HEK293 (cell line): ENCODE results near the gene ARHGAP26.

ENCODE experiments used
- CTCF ChIA-PET: fragments of 350-600 bp; formaldehyde crosslinking; extraction: SDS; loops from one replicate; lab custom pipeline; 2021; ENCODE audit warnings: antibody characterized with exemption; lab: Yijun Ruan, JAX
- POLR2A ChIA-PET: fragments of 300-600 bp; formaldehyde crosslinking; extraction: SDS; loops from one replicate; lab custom pipeline; 2020; ENCODE audit warnings: antibody characterized with exemption, inconsistent platforms; lab: Yijun Ruan, JAX
- H3K27ac ChIP-seq: fragments of 200-500 bp; sonication (Bioruptor generic); 2 replicates; pipeline ENCODE4 v1.5.1; 2014; ENCODE audit warnings: low read depth, low read length, control low read depth, inconsistent platforms; ENCODE audit errors: extremely low read depth
- H3K36me3 ChIP-seq, 2 experiments: fragments of 200-500 bp in 1 of 2; sonication (Bioruptor generic) in 1 of 2; 1 replicate in 1 of 2; 2 replicates in 1 of 2; pipeline ENCODE4 v1.5.1; 2014 to 2017; ENCODE audit warnings: inconsistent platforms in 2 of 2, low read length in 2 of 2; ENCODE audit not compliant: control insufficient read depth in 2 of 2, insufficient read depth in 1 of 2
- H3K4me1 ChIP-seq: fragments of 200-500 bp; sonication (Bioruptor generic); 2 replicates; pipeline ENCODE4 v1.5.1; 2014; ENCODE audit warnings: mild to moderate bottlenecking, low read length, inconsistent platforms; ENCODE audit not compliant: control insufficient read depth, insufficient read depth
- H3K4me3 ChIP-seq: 2 replicates; pipeline ENCODE4 v1.5.1; 2011; ENCODE audit warnings: low read depth, mild to moderate bottlenecking, control low read depth, low read length, moderate library complexity
- H3K9me3 ChIP-seq: fragments of 200-500 bp; sonication (Bioruptor generic); 2 replicates; pipeline ENCODE4 v1.5.1; 2014; ENCODE audit warnings: low read depth, low read length, inconsistent platforms; ENCODE audit not compliant: control insufficient read depth, insufficient read depth
- RBAK ChIP-seq: fragments of 450-650 bp; formaldehyde crosslinking; IDR thresholded peaks from 2 replicates; pipeline ENCODE4 v1.5.1; 2016; ENCODE audit warnings: missing biosample characterization, missing genetic modification characterization
- SCRT2 ChIP-seq: fragments of 450-650 bp; formaldehyde crosslinking; IDR thresholded peaks from 2 replicates; pipeline ENCODE4 v1.5.1; 2016; ENCODE audit warnings: missing biosample characterization, missing genetic modification characterization
- WT1 ChIP-seq: fragments of 450-650 bp; formaldehyde crosslinking; IDR thresholded peaks from 2 replicates; pipeline ENCODE4 v1.5.1; 2016; ENCODE audit warnings: missing biosample characterization, missing genetic modification characterization
- ZFP69B ChIP-seq: fragments of 450-650 bp; formaldehyde crosslinking; IDR thresholded peaks from 2 replicates; pipeline ENCODE4 v1.5.1; 2016; ENCODE audit warnings: missing biosample characterization, missing genetic modification characterization
- ZNF133 ChIP-seq: fragments of 450-650 bp; formaldehyde crosslinking; IDR thresholded peaks from 2 replicates; pipeline ENCODE4 v1.5.1; 2016; ENCODE audit warnings: missing biosample characterization, missing genetic modification characterization
- ZNF175 ChIP-seq: fragments of 450-650 bp; formaldehyde crosslinking; IDR thresholded peaks from 2 replicates; pipeline ENCODE4 v1.5.1; 2016; ENCODE audit warnings: missing biosample characterization, missing genetic modification characterization
- ZNF2 ChIP-seq: fragments of 450-650 bp; formaldehyde crosslinking; IDR thresholded peaks from 2 replicates; pipeline ENCODE4 v1.5.1; 2016; ENCODE audit warnings: missing biosample characterization, missing genetic modification characterization
- ZNF266 ChIP-seq: fragments of 450-650 bp; formaldehyde crosslinking; IDR thresholded peaks from 2 replicates; pipeline ENCODE4 v1.5.1; 2016; ENCODE audit warnings: missing biosample characterization, missing genetic modification characterization, low read depth
- ZNF311 ChIP-seq: fragments of 450-650 bp; formaldehyde crosslinking; IDR thresholded peaks from 2 replicates; pipeline ENCODE4 v1.5.1; 2017; ENCODE audit warnings: missing biosample characterization, missing genetic modification characterization, borderline replicate concordance
- ZNF341 ChIP-seq: fragments of 450-650 bp; formaldehyde crosslinking; IDR thresholded peaks from 2 replicates; pipeline ENCODE4; 2016; ENCODE audit warnings: low read depth, missing biosample characterization, missing genetic modification characterization
- ZNF366 ChIP-seq: fragments of 450-650 bp; formaldehyde crosslinking; conservative IDR thresholded peaks from 2 replicates; pipeline ENCODE4 v1.5.1; 2016; ENCODE audit warnings: missing biosample characterization, missing genetic modification characterization
- ZNF501 ChIP-seq: fragments of 450-650 bp; formaldehyde crosslinking; IDR thresholded peaks from 2 replicates; pipeline ENCODE4 v1.5.1; 2016; ENCODE audit warnings: missing biosample characterization, missing genetic modification characterization
- ZNF530 ChIP-seq: fragments of 450-650 bp; formaldehyde crosslinking; IDR thresholded peaks from 2 replicates; pipeline ENCODE4 v1.5.1; 2016; ENCODE audit warnings: low read depth, missing biosample characterization, missing genetic modification characterization
- ZNF548 ChIP-seq: fragments of 450-650 bp; formaldehyde crosslinking; IDR thresholded peaks from 2 replicates; pipeline ENCODE4 v1.5.1; 2016; ENCODE audit warnings: missing biosample characterization, missing genetic modification characterization
- ZNF561 ChIP-seq: fragments of 450-650 bp; IDR thresholded peaks from 2 replicates; pipeline ENCODE4 v1.5.1; 2018; ENCODE audit warnings: missing biosample characterization, missing genetic modification characterization, borderline replicate concordance
- ZNF580 ChIP-seq: fragments of 450-650 bp; formaldehyde crosslinking; IDR thresholded peaks from 2 replicates; pipeline ENCODE4 v1.5.1; 2016; ENCODE audit warnings: missing biosample characterization, missing genetic modification characterization
- ZNF600 ChIP-seq: fragments of 450-650 bp; formaldehyde crosslinking; IDR thresholded peaks from 2 replicates; pipeline ENCODE4 v1.5.1; 2016; ENCODE audit warnings: missing biosample characterization, missing genetic modification characterization
- ZNF624 ChIP-seq: fragments of 450-650 bp; formaldehyde crosslinking; IDR thresholded peaks from 2 replicates; pipeline ENCODE4 v1.5.1; 2017; ENCODE audit warnings: missing biosample characterization, missing genetic modification characterization
- ZNF658 ChIP-seq: fragments of 450-650 bp; formaldehyde crosslinking; IDR thresholded peaks from 2 replicates; pipeline ENCODE4; 2016; ENCODE audit warnings: missing biosample characterization, missing genetic modification characterization
- ZNF677 ChIP-seq: fragments of 450-650 bp; IDR thresholded peaks from 2 replicates; pipeline ENCODE4 v1.5.0; 2018; ENCODE audit warnings: missing biosample characterization, mild to moderate bottlenecking, missing genetic modification characterization, moderate library complexity
- ZNF701 ChIP-seq: fragments of 450-650 bp; formaldehyde crosslinking; IDR thresholded peaks from 2 replicates; pipeline ENCODE4 v1.5.1; 2016; ENCODE audit warnings: missing biosample characterization, missing genetic modification characterization
- ZNF76 ChIP-seq: fragments of 450-650 bp; formaldehyde crosslinking; IDR thresholded peaks from 2 replicates; pipeline ENCODE4; 2016; ENCODE audit warnings: low read depth, missing biosample characterization, missing genetic modification characterization, borderline replicate concordance
- ZNF792 ChIP-seq: fragments of 450-650 bp; formaldehyde crosslinking; IDR thresholded peaks from 2 replicates; pipeline ENCODE4 v1.5.1; 2016; ENCODE audit warnings: missing biosample characterization, missing genetic modification characterization
- ZNF830 ChIP-seq: fragments of 450-650 bp; IDR thresholded peaks from 2 replicates; pipeline ENCODE4 v1.5.0; 2018; ENCODE audit warnings: missing biosample characterization, missing genetic modification characterization, low read depth, mild to moderate bottlenecking, moderate library complexity
- TF ChIP-seq, protein P1 (sequence below): fragments of 450-650 bp; formaldehyde crosslinking; IDR thresholded peaks from 2 replicates; pipeline ENCODE4 v1.5.1; 2016; ENCODE audit warnings: missing biosample characterization, missing genetic modification characterization
- TF ChIP-seq, protein P2 (sequence below): fragments of 450-650 bp; formaldehyde crosslinking; optimal IDR thresholded peaks from 2 replicates; pipeline ENCODE3; 2016; ENCODE audit warnings: missing biosample characterization, mild to moderate bottlenecking, missing genetic modification characterization
- TF ChIP-seq, protein P3 (sequence below): fragments of 450-650 bp; formaldehyde crosslinking; IDR thresholded peaks from 2 replicates; pipeline ENCODE4 v1.5.1; 2016; ENCODE audit warnings: missing biosample characterization, missing genetic modification characterization, borderline replicate concordance

Gene ARHGAP26

GRCh38 chr5:143200781-143201398, 430.7 kb downstream of the ARHGAP26 start:
- Histone ChIP-seq H3K9me3 (no peaks in the 10 kb centered on the region), H3K36me3 (no peaks in the 10 kb centered on the region), H3K27ac (no peak overlapping the region), H3K4me3 (no peak overlapping the region), H3K4me1 (peaks cover 3% of the 10 kb centered on the region)
- POLR2A ChIA-PET: no interaction called here
- TF ChIP-seq ZNF701 (tag by site-specific recombination) (no peak), ZNF133 (tag by site-specific recombination) (no peak), ZNF792 (tag by site-specific recombination) (no peak), ZNF561 (tag by site-specific recombination) (no peak), ZNF76 (tag by site-specific recombination) (no peak), ZNF501 (tag by site-specific recombination) (no peak), ZNF2 (tag by site-specific recombination) (no peak), ZNF830 (tag by site-specific recombination) (no peak), ZNF175 (tag by site-specific recombination) (no peak), ZNF600 (tag by site-specific recombination) (no peak), ZNF548 (tag by site-specific recombination) (no peak), ZNF341 (tag by site-specific recombination) (no peak), SCRT2 (no peak)
- TF ChIP-seq, protein P1, sequence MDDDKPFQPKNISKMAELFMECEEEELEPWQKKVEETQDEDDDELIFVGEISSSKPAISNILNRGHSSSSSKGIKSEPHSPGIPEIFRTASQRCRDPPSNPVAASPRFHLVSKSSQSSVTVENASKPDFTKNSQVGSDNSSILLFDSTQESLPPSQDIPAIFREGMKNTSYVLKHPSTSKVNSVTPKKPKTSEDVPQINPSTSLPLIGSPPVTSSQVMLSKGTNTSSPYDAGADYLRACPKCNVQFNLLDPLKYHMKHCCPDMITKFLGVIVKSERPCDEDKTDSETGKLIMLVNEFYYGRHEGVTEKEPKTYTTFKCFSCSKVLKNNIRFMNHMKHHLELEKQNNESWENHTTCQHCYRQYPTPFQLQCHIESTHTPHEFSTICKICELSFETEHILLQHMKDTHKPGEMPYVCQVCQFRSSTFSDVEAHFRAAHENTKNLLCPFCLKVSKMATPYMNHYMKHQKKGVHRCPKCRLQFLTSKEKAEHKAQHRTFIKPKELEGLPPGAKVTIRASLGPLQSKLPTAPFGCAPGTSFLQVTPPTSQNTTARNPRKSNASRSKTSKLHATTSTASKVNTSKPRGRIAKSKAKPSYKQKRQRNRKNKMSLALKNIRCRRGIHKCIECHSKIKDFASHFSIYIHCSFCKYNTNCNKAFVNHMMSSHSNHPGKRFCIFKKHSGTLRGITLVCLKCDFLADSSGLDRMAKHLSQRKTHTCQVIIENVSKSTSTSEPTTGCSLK (tag by site-specific recombination): no peak
- TF ChIP-seq, protein P2, sequence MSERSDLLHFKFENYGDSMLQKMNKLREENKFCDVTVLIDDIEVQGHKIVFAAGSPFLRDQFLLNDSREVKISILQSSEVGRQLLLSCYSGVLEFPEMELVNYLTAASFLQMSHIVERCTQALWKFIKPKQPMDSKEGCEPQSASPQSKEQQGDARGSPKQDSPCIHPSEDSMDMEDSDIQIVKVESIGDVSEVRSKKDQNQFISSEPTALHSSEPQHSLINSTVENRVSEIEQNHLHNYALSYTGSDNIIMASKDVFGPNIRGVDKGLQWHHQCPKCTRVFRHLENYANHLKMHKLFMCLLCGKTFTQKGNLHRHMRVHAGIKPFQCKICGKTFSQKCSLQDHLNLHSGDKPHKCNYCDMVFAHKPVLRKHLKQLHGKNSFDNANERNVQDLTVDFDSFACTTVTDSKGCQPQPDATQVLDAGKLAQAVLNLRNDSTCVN (tag by site-specific recombination): no peak
- TF ChIP-seq, protein P3, sequence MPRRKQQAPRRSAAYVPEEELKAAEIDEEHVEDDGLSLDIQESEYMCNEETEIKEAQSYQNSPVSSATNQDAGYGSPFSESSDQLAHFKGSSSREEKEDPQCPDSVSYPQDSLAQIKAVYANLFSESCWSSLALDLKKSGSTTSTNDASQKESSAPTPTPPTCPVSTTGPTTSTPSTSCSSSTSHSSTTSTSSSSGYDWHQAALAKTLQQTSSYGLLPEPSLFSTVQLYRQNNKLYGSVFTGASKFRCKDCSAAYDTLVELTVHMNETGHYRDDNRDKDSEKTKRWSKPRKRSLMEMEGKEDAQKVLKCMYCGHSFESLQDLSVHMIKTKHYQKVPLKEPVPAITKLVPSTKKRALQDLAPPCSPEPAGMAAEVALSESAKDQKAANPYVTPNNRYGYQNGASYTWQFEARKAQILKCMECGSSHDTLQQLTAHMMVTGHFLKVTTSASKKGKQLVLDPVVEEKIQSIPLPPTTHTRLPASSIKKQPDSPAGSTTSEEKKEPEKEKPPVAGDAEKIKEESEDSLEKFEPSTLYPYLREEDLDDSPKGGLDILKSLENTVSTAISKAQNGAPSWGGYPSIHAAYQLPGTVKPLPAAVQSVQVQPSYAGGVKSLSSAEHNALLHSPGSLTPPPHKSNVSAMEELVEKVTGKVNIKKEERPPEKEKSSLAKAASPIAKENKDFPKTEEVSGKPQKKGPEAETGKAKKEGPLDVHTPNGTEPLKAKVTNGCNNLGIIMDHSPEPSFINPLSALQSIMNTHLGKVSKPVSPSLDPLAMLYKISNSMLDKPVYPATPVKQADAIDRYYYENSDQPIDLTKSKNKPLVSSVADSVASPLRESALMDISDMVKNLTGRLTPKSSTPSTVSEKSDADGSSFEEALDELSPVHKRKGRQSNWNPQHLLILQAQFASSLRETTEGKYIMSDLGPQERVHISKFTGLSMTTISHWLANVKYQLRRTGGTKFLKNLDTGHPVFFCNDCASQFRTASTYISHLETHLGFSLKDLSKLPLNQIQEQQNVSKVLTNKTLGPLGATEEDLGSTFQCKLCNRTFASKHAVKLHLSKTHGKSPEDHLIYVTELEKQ (tag by site-specific recombination): no peak
- CTCF ChIA-PET: no interaction called here

GRCh38 chr5:143201589-143201988, 431.4 kb downstream of the ARHGAP26 start:
- Histone ChIP-seq H3K4me1 (peaks cover 3% of the 10 kb centered on the region; the same call in 1 of the 2 replicates), H3K27ac (no peak overlapping the region)
- CTCF ChIA-PET: interaction anchor here (0.7 kb wide), 1 partner anchor 172 kb away, joined by 3 read pairs; no protein-coding TSS in a partner anchor

More at GRCh38 chr5:143201589-143201988, 431.4 kb downstream of the ARHGAP26 start:
- no peak for TF ChIP-seq ZNF266 (tag by site-specific recombination)
- TF ChIP-seq ZNF580: no peak
- no peak for TF ChIP-seq ZFP69B (tag by site-specific recombination)
- TF ChIP-seq ZNF366 (tag by site-specific recombination): no peak
- no peak for TF ChIP-seq ZNF341 (tag by site-specific recombination)
- no peak for TF ChIP-seq ZNF311 (tag by site-specific recombination)
- no peak for TF ChIP-seq ZNF677
- TF ChIP-seq RBAK: no peak
- no peak for TF ChIP-seq ZNF624 (tag by site-specific recombination)
- TF ChIP-seq ZNF658: no peak
- TF ChIP-seq ZNF530: no peak
- TF ChIP-seq WT1 (tag by site-specific recombination): no peak
- Histone ChIP-seq H3K36me3 (no peaks in the 10 kb centered on the region), H3K9me3 (no peaks in the 10 kb centered on the region), H3K4me3 (no peak overlapping the region)
- POLR2A ChIA-PET: no interaction called here
